Heart right ventricle (tissue), 16 donors: ENCODE results near the gene TYMS. TPM values are rescaled to one million over a fixed set of nuclear protein-coding genes. Genes with fewer than 3 reads are reported as not detected.
A peak's percentile ranks its signal among the peaks of the same experiment; 100 is the strongest.

ENCODE experiments used
- ATAC-seq, 8 donors: fragments of 200-7000 bp; cut with Tn5 transposase; one replicate each; pipeline ENCODE4 v1.9.1; 2020; ENCODE audit warnings: mild to moderate bottlenecking in 8 of 8, moderate library complexity in 8 of 8, moderate number of reproducible peaks in 1 of 8
- DNase-seq, 2 donors: peaks; one replicate each; pipeline ENCODE4 v3.0.0-alpha.2; 2020
- H3K27ac ChIP-seq, 10 donors: fragments of 200-600 bp; sonication (generic) in 2 of 10; one replicate each; pipeline versions ENCODE4 v1.5.0 to v1.8.0; 2020 to 2022; ENCODE audit warnings: mild to moderate bottlenecking in 3 of 10
- H3K27me3 ChIP-seq, 7 donors: fragments of 200-600 bp; one replicate each; pipeline ENCODE4 v1.8.0; 2021 to 2022; ENCODE audit warnings: mild to moderate bottlenecking in 2 of 7
- H3K36me3 ChIP-seq, 9 donors: fragments of 200-600 bp; sonication (generic) in 1 of 9; one replicate each; pipeline versions ENCODE4 v1.5.0 to v1.8.0; 2020 to 2022; ENCODE audit warnings: mild to moderate bottlenecking in 2 of 9
- H3K4me1 ChIP-seq, 9 donors: fragments of 200-600 bp; sonication (generic) in 1 of 9; one replicate each; pipeline versions ENCODE4 v1.5.0 to v1.8.0; 2020 to 2022; ENCODE audit warnings: mild to moderate bottlenecking in 4 of 9
- H3K4me3 ChIP-seq, 10 donors: fragments of 200-600 bp; sonication (generic) in 2 of 10; one replicate each; pipeline versions ENCODE4 v1.5.0 to v1.8.0; 2020 to 2022; ENCODE audit warnings: mild to moderate bottlenecking in 7 of 10, moderate library complexity in 2 of 10
- H3K9me3 ChIP-seq, 11 donors: fragments of 200-600 bp in 10 of 11; sonication (generic) in 2 of 11; one replicate each; pipeline versions ENCODE4 v1.5.0 to v1.8.0; 2013 to 2022; ENCODE audit warnings: mild to moderate bottlenecking in 2 of 11, control low read depth in 1 of 11, moderate library complexity in 1 of 11
- CTCF ChIP-seq, 9 donors: fragments of 200-600 bp; sonication (generic) in 2 of 9; IDR thresholded peaks; one replicate each; pipeline versions ENCODE4 v1.5.0 to v1.8.0; 2021 to 2022; ENCODE audit warnings: antibody characterized with exemption in 9 of 9, mild to moderate bottlenecking in 5 of 9, moderate library complexity in 1 of 9
- WGBS, 2 donors: extraction: QIAGEN DNeasy Blood & Tissue Kit; methylation state at CpG; one replicate each; pipeline ENCODE4 v1.1.7; 2013; ENCODE audit warnings: inconsistent platforms in 1 of 2; 5-methylcytosine and 5-hydroxymethylcytosine counted together
- intact Hi-C, 10 donors: fragments of 100-400 bp; cut with DNase I; formaldehyde crosslinking; loops; one replicate each; pipeline versions ENCODE4 v1.11.1 to v1.14.2; 2022
- polyA plus RNA-seq, 2 donors: library from polyadenylated mRNA; stranded (reverse); fragments of 200-250 nt; gene quantifications; one replicate each; pipeline ENCODE4 v1.2.3, GENCODE V29; 2013
- total RNA-seq, 10 donors: library from RNA; stranded (reverse); fragmentation: NEBNext Ultra II Directional in 3 of 10; extraction: Animal tissue kit (Norgen Biotek cat#: 25700) in 3 of 10; gene quantifications; one replicate each; pipeline versions ENCODE4 v1.2.1 to v1.2.4, GENCODE V29; 2021 to 2023
- donor health status: Arrhythmogenic right ventricular cardiomyopathy.
- donor health status: ischemic (EF 13 %, LVEDD 7.1; RV severe dilation, severe dysfunction).
- donor health status: healthy with polysubstance abuse.
- donor health status: DM: no; HTN: yes; CAD: no.
- donor health status: DM: no; HTN: no; CAD: no.
- donor health status: ischemic (EF 25% LVEDD 6.9; RV normal size, moderate dysfunction).
- donor health status: ischemic (EF 25% LVEDD 5.7; RV mildly dilated, moderate dysfunction).
- donor health status: healthy.
- donor health status: DM: yes; HTN: yes; CAD: no.
- donor health status: Ischemic cardiomyopathy.
- donor health status: ischemic (EF 35%, LVEDD 5.7; RV mildly dilated, moderate dysfunction).
- donor health status: nonischemic (EF 11% LVEDD 7.7; RV severe dilation, severe dysfunction).
- donor health status: DM: yes; HTN: yes; CAD: no.
- donor health status: PGD.
- donor health status: ischemic (EF 29% LVEDD 5.4; RV normal size, mild dysfunction).
- donor health status: nonischemic (EF 23%, LVEDD 6.1; RV moderate dilation, normal function).

TYMS gene
- total and polyA plus RNA-seq, 12 donors, result 0.80 to 16.7 (median 1.8) TPM

GRCh38 chr18:616380-616995, 41.0 kb upstream of the TYMS start:
- 30 to 32% methylated on average over 4 of the region's 4 CpGs for WGBS, 2 donors

GRCh38 chr18:617970-618504, 39.4 kb upstream of the TYMS start:
- no peak for DNase-seq
- peaks cover 0 to 17% (median 0%) of the 10 kb centered on the region in 9 donors for H3K4me1 ChIP-seq

More at GRCh38 chr18:616380-616995, 41.0 kb upstream of the TYMS start:
- DNase-seq (no peak), ATAC-seq (peak in 7 of 8 donors; percentile 33 to 72 (median 68))
- Histone ChIP-seq H3K9me3 (no peaks in the 10 kb centered on the region), H3K27me3 (peaks cover 0 to 12% (median 8%) of the 10 kb centered on the region in 7 donors), H3K4me3 (no peak overlapping the region), H3K4me1 (peaks cover 0 to 17% (median 0%) of the 10 kb centered on the region in 9 donors), H3K27ac (no peak overlapping the region), H3K36me3 (no peaks in the 10 kb centered on the region)
- peak; percentile 40 to 89 (median 73) for TF ChIP-seq CTCF (IDR thresholded peaks at IDR 0.05)
- intact Hi-C loops, result loop anchor here in 8 of 10 donors (2.0 to 10.0 kb wide), 5 partner anchors 122 to 330 kb away; no protein-coding TSS in a partner anchor

GRCh38 chr18:618618-619017, 38.8 kb upstream of the TYMS start:
- peaks cover 0 to 17% (median 0%) of the 10 kb centered on the region in 9 donors for H3K4me1 ChIP-seq
- 88 to 92% methylated on average over 5 of the region's 5 CpGs for WGBS, 2 donors
- no peak overlapping the region for H3K4me3 ChIP-seq
- TF ChIP-seq CTCF (IDR thresholded peaks at IDR 0.05), result no peak
- H3K9me3 ChIP-seq, result no peaks in the 10 kb centered on the region
- peaks cover 0 to 14% (median 8%) of the 10 kb centered on the region in 7 donors for H3K27me3 ChIP-seq
- no peaks in the 10 kb centered on the region for H3K36me3 ChIP-seq
- intact Hi-C loops, result loop anchor here in 3 of 10 donors (5.0 to 10.0 kb wide), 3 partner anchors 124 to 331 kb away; no protein-coding TSS in a partner anchor
- DNase-seq (no peak), ATAC-seq (no peak)
- H3K27ac ChIP-seq, result no peak overlapping the region

More at GRCh38 chr18:617970-618504, 39.4 kb upstream of the TYMS start:
- H3K4me3 ChIP-seq, result no peak overlapping the region
- intact Hi-C loops, result loop anchor here in 8 of 10 donors (2.0 to 10.0 kb wide), 5 partner anchors 123 to 331 kb away; no protein-coding TSS in a partner anchor
- H3K27ac ChIP-seq, result no peak overlapping the region
- no peak for ATAC-seq
- TF ChIP-seq CTCF (IDR thresholded peaks at IDR 0.05), result no peak
- H3K27me3 ChIP-seq, result peaks cover 0 to 12% (median 8%) of the 10 kb centered on the region in 7 donors
- WGBS, 2 donors, result 28 to 50% methylated on average over 13 of the region's 13 CpGs
- no peaks in the 10 kb centered on the region for H3K9me3 ChIP-seq
- no peaks in the 10 kb centered on the region for H3K36me3 ChIP-seq

- WGBS, 2 donors, result 35 to 45% methylated on average over 7 of the region's 7 CpGs
Observed at GRCh38 chr18:621291-622043, 36.0 kb upstream of the TYMS start.

More at GRCh38 chr18:621291-622043, 36.0 kb upstream of the TYMS start:
- H3K4me3 ChIP-seq, result no peak overlapping the region
- peaks cover 0 to under 1% (median 0%) of the 10 kb centered on the region in 9 donors for H3K4me1 ChIP-seq
- TF ChIP-seq CTCF (IDR thresholded peaks at IDR 0.05), result no peak
- DNase-seq (no peak), ATAC-seq (no peak)
- H3K36me3 ChIP-seq, result no peaks in the 10 kb centered on the region
- intact Hi-C loops, result loop anchor here in 6 of 10 donors (5.0 to 10.0 kb wide), 5 partner anchors 83 to 216 kb away; no protein-coding TSS in a partner anchor
- peaks cover 0 to 14% (median 8%) of the 10 kb centered on the region in 7 donors for H3K27me3 ChIP-seq
- H3K27ac ChIP-seq, result no peak overlapping the region
- H3K9me3 ChIP-seq, result no peaks in the 10 kb centered on the region
